Stomach (tissue), 9 donors: ENCODE results near the gene KCTD16. TPM values are rescaled to one million over a fixed set of nuclear protein-coding genes. Genes with fewer than 3 reads are reported as not detected.

Source experiments
- DNase-seq, 2 donors: peaks; one replicate each; pipeline versions ENCODE4 v3.0.0 to v3.0.0-alpha.2; 2013 to 2019
- H3K27ac ChIP-seq, 5 donors: fragments of 200-600 bp in 4 of 5; sonication (generic) in 4 of 5; one replicate each; pipeline ENCODE4 v1.5.1; 2013 to 2019; ENCODE audit warnings: mild to moderate bottlenecking in 1 of 5, moderate library complexity in 1 of 5
- H3K27me3 ChIP-seq, 3 donors: fragments of 200-600 bp; sonication (generic); one replicate each; pipeline ENCODE4 v1.5.1; 2017 to 2019; ENCODE audit warnings: mixed run types in 1 of 3
- H3K36me3 ChIP-seq, 4 donors: fragments of 200-600 bp; sonication (generic); 1 replicate in 3 of 4; 2 replicates in 1 of 4; pipeline ENCODE4 v1.5.1; 2016 to 2019
- H3K4me1 ChIP-seq, 4 donors: fragments of 200-600 bp; sonication (generic); one replicate each; pipeline ENCODE4 v1.5.1; 2016 to 2019
- H3K4me3 ChIP-seq, 4 donors: fragments of 200-600 bp; sonication (generic) in 3 of 4; one replicate each; pipeline ENCODE4 v1.5.1; 2016 to 2019; ENCODE audit warnings: mild to moderate bottlenecking in 1 of 4
- H3K9me3 ChIP-seq, 4 donors: fragments of 200-600 bp; sonication (generic); one replicate each; pipeline ENCODE4 v1.5.1; 2016 to 2019
- CTCF ChIP-seq, 7 experiments: fragments of 450-650 bp in 4 of 7; fragments of 200-600 bp in 3 of 7; sonication (generic) in 3 of 7; IDR thresholded peaks; one replicate each; pipeline ENCODE4 v1.5.1; 2016 to 2019; ENCODE audit warnings: antibody characterized with exemption in 7 of 7, control low read depth in 2 of 7, mild to moderate bottlenecking in 1 of 7
- EP300 ChIP-seq: sonication (generic); formaldehyde crosslinking; IDR thresholded peaks from one replicate; pipeline ENCODE4 v1.6.1; 2017; ENCODE audit warnings: antibody characterized with exemption
- POLR2A ChIP-seq, 4 donors: fragments of 450-650 bp; IDR thresholded peaks; one replicate each; pipeline ENCODE4 v1.6.1; 2016; ENCODE audit warnings: antibody characterized with exemption in 4 of 4, control low read depth in 2 of 4, mild to moderate bottlenecking in 1 of 4, moderate library complexity in 1 of 4
- POLR2AphosphoS5 ChIP-seq, 3 donors: sonication (generic); formaldehyde crosslinking; IDR thresholded peaks; one replicate each; pipeline ENCODE4 v1.6.1; 2016; ENCODE audit warnings: antibody characterized with exemption in 3 of 3
- WGBS, 5 donors: extraction: QIAGEN DNeasy Blood & Tissue Kit in 3 of 5; methylation state at CpG; one replicate each; pipeline versions ENCODE4 v1.1.5 to v1.1.7; 2013 to 2018; 5-methylcytosine and 5-hydroxymethylcytosine counted together
- intact Hi-C: fragments of 100-400 bp; cut with DNase I; formaldehyde crosslinking; loops from one replicate; pipeline ENCODE4 v1.15.1; 2023; ENCODE audit warnings: low total_unique reads
- polyA plus RNA-seq, 3 donors: library from polyadenylated mRNA; stranded (reverse); fragments of 200-250 nt; gene quantifications; one replicate each; pipeline ENCODE4 v1.2.3, GENCODE V29; 2013
- total RNA-seq, 5 donors: library from RNA; depleted of rRNA; stranded (reverse); fragments of >200 nt; gene quantifications; one replicate each; pipeline versions ENCODE4 v1.1.0 to v1.2.3, GENCODE V29; 2014 to 2016
- donor health status: healthy with polysubstance abuse.
- donor health status: Bipolar disorder and iron deficiency.
- donor health status: healthy.

The KCTD16 gene
- total and polyA plus RNA-seq, 8 donors: under 0.01 to 1.8 (median under 0.01) TPM; not detected in 4

GRCh38 chr5:144406442-144406841, 235.8 kb downstream of the KCTD16 start:
- 65 to 81% (median 73%) methylated on average over 7 of the region's 7 CpGs for WGBS, 5 donors
- Histone ChIP-seq H3K9me3 (no peaks in the 10 kb centered on the region), H3K36me3 (no peaks in the 10 kb centered on the region), H3K4me1 (no peaks in the 10 kb centered on the region), H3K27ac (no peak overlapping the region), H3K27me3 (no peaks in the 10 kb centered on the region), H3K4me3 (no peak overlapping the region)
- DNase-seq: no peak
- intact Hi-C loops: no loop called here
- no peak for TF ChIP-seq CTCF (IDR thresholded peaks at IDR 0.05)
- no peak for TF ChIP-seq EP300
- TF ChIP-seq POLR2A (IDR thresholded peaks at IDR 0.05): no peak
- TF ChIP-seq POLR2AphosphoS5 (IDR thresholded peaks at IDR 0.05): no peak

- intact Hi-C loops: no loop called here
- H3K27me3 ChIP-seq: no peaks in the 10 kb centered on the region
- no peaks in the 10 kb centered on the region for H3K9me3 ChIP-seq
- TF ChIP-seq EP300 (no peak), CTCF (IDR thresholded peaks at IDR 0.05) (no peak), POLR2A (IDR thresholded peaks at IDR 0.05) (no peak), POLR2AphosphoS5 (IDR thresholded peaks at IDR 0.05) (no peak)
- no peaks in the 10 kb centered on the region for H3K36me3 ChIP-seq
- WGBS, 5 donors: 64 to 85% (median 80%) methylated on average over 4 of the region's 4 CpGs
- H3K4me3 ChIP-seq: no peak overlapping the region
- no peaks in the 10 kb centered on the region for H3K4me1 ChIP-seq
- DNase-seq: no peak
- H3K27ac ChIP-seq: no peak overlapping the region
Measured at GRCh38 chr5:144414202-144415029, 243.7 kb downstream of the KCTD16 start.

GRCh38 chr5:144416196-144416595, 245.5 kb downstream of the KCTD16 start:
- DNase-seq: no peak
- TF ChIP-seq CTCF (IDR thresholded peaks at IDR 0.05) (no peak), EP300 (no peak), POLR2A (IDR thresholded peaks at IDR 0.05) (no peak), POLR2AphosphoS5 (IDR thresholded peaks at IDR 0.05) (no peak)
- no peaks in the 10 kb centered on the region for H3K9me3 ChIP-seq
- H3K4me1 ChIP-seq: no peaks in the 10 kb centered on the region
- WGBS, 5 donors: 77 to 95% (median 79%) methylated on average over 2 of the region's 2 CpGs
- H3K27ac ChIP-seq: no peak overlapping the region
- intact Hi-C loops: no loop called here
- no peak overlapping the region for H3K4me3 ChIP-seq
- H3K27me3 ChIP-seq: no peaks in the 10 kb centered on the region
- no peaks in the 10 kb centered on the region for H3K36me3 ChIP-seq

- no peak overlapping the region for H3K4me3 ChIP-seq
- TF ChIP-seq EP300 (no peak), POLR2A (IDR thresholded peaks at IDR 0.05) (no peak), CTCF (IDR thresholded peaks at IDR 0.05) (no peak), POLR2AphosphoS5 (IDR thresholded peaks at IDR 0.05) (no peak)
- no peak for DNase-seq
- H3K36me3 ChIP-seq: no peaks in the 10 kb centered on the region
- WGBS, 5 donors: 83 to 91% (median 90%) methylated on average over 3 of the region's 3 CpGs
- no peaks in the 10 kb centered on the region for H3K27me3 ChIP-seq
- intact Hi-C loops: no loop called here
- no peak overlapping the region for H3K27ac ChIP-seq
- no peaks in the 10 kb centered on the region for H3K4me1 ChIP-seq
- H3K9me3 ChIP-seq: no peaks in the 10 kb centered on the region
Measured at GRCh38 chr5:144418719-144419118, 248.0 kb downstream of the KCTD16 start.
